HepG2 (cell line): ENCODE results near the gene RNF168. TPM values are rescaled to one million over a fixed set of nuclear protein-coding genes. Genes with fewer than 3 reads are reported as not detected.

Experiments used
- ELF3 ChIP-seq: IDR thresholded peaks from 2 replicates; pipeline ENCODE4 v1.6.1; 2016; ENCODE audit warnings: missing genetic modification reagents, missing compliant biosample characterization
- ERF ChIP-seq: IDR thresholded peaks from 2 replicates; pipeline ENCODE4 v1.6.1; 2018; ENCODE audit warnings: missing biosample characterization, missing genetic modification reagents
- FOXK1 ChIP-seq: sonication (generic); formaldehyde crosslinking; IDR thresholded peaks from 2 replicates; pipeline ENCODE4 v1.4.0; 2020; ENCODE audit warnings: low read depth, missing genetic modification reagents, borderline replicate concordance
- GATA4 ChIP-seq: sonication (generic); IDR thresholded peaks from 2 replicates; pipeline ENCODE4 v1.6.1; 2016; ENCODE audit warnings: antibody characterized with exemption, low read depth, borderline replicate concordance
- HNF4G ChIP-seq, 2 experiments: sonication (generic) in 1 of 2; formaldehyde crosslinking in 1 of 2; IDR thresholded peaks; 2 replicates each; pipeline versions ENCODE4 v1.4.0 to v1.6.1; 2011 to 2020; ENCODE audit warnings: borderline replicate concordance in 2 of 2, low read depth in 2 of 2, mild to moderate bottlenecking in 2 of 2, low read length in 1 of 2, missing genetic modification reagents in 1 of 2, moderate library complexity in 1 of 2
- KAT8 ChIP-seq: IDR thresholded peaks from 2 replicates; pipeline ENCODE4 v1.6.1; 2016; ENCODE audit warnings: missing genetic modification reagents, missing compliant biosample characterization
- MEF2D ChIP-seq: sonication (generic); formaldehyde crosslinking; IDR thresholded peaks from 2 replicates; pipeline ENCODE4 v1.5.1; 2020; ENCODE audit warnings: mild to moderate bottlenecking, missing genetic modification reagents
- RBM39 ChIP-seq: fragments of 200-400 bp; formaldehyde crosslinking; IDR thresholded peaks from one replicate; pipeline ENCODE4 v1.6.1; 2018; ENCODE audit warnings: antibody characterized with exemption, mild to moderate bottlenecking, low read depth, low read length; ENCODE audit not compliant: poor library complexity, severe bottlenecking
- SPEN ChIP-seq: sonication (generic); formaldehyde crosslinking; IDR thresholded peaks from 2 replicates; pipeline ENCODE4 v1.5.1; 2020; ENCODE audit warnings: low read depth, mild to moderate bottlenecking, missing genetic modification reagents
- ZBTB7A ChIP-seq: sonication (generic); formaldehyde crosslinking; IDR thresholded peaks from 2 replicates; pipeline ENCODE4 v1.8.0; 2022; ENCODE audit warnings: mild to moderate bottlenecking, missing genetic modification reagents
- ZNF446 ChIP-seq: sonication (generic); formaldehyde crosslinking; IDR thresholded peaks from 2 replicates; pipeline ENCODE4 v1.5.0; 2020; ENCODE audit warnings: mild to moderate bottlenecking, missing genetic modification reagents
- ZNF724P ChIP-seq: sonication (generic); formaldehyde crosslinking; IDR thresholded peaks from 2 replicates; pipeline ENCODE4 v1.8.0; 2022; ENCODE audit warnings: missing genetic modification reagents, borderline replicate concordance
- polyA plus RNA-seq, 8 experiments: library from polyadenylated mRNA; depleted of rRNA in 3 of 8; stranded (reverse) in 7 of 8; unstranded in 1 of 8; fragments of >200 nt; fragmentation: Illumina TruSeq in 4 of 8; extraction: Trizol in 4 of 8; gene quantifications; 2 replicates each; pipeline versions ENCODE4 v1.2.1 to v1.2.3, GENCODE V29; 2011 to 2016; ENCODE audit warnings: low read depth in 4 of 8, missing spikeins in 1 of 8, mixed read lengths in 1 of 8; ENCODE audit not compliant: insufficient read depth in 1 of 8
- total RNA-seq, 5 experiments: library from RNA; depleted of rRNA; stranded (reverse); fragments of >200 nt; fragmentation: Illumina TruSeq; extraction: Trizol; gene quantifications; 2 replicates each; pipeline ENCODE4 v1.2.3, GENCODE V29; 2016; ENCODE audit warnings: low read depth in 1 of 5
- TF ChIP-seq, protein P1 (sequence below): sonication (generic); formaldehyde crosslinking; IDR thresholded peaks from 2 replicates; pipeline ENCODE4 v1.4.0; 2020; ENCODE audit warnings: missing genetic modification reagents
- TF ChIP-seq, protein P2 (sequence below): sonication (generic); formaldehyde crosslinking; IDR thresholded peaks from 2 replicates; pipeline ENCODE4 v1.5.1; 2020; ENCODE audit warnings: missing genetic modification reagents, mild to moderate bottlenecking, borderline replicate concordance
- TF ChIP-seq, protein P3 (sequence below): IDR thresholded peaks from 2 replicates; pipeline ENCODE4 v1.6.1; 2016; ENCODE audit warnings: missing compliant biosample characterization, missing genetic modification reagents, borderline replicate concordance
- TF ChIP-seq, protein P4 (sequence below): sonication (generic); formaldehyde crosslinking; IDR thresholded peaks from 2 replicates; pipeline ENCODE4 v1.5.0; 2020; ENCODE audit warnings: mild to moderate bottlenecking, missing genetic modification reagents, borderline replicate concordance
- TF ChIP-seq, protein P5 (sequence below): sonication (generic); formaldehyde crosslinking; conservative IDR thresholded peaks from 2 replicates; pipeline ENCODE4 v1.4.0; 2020; ENCODE audit warnings: mild to moderate bottlenecking, missing genetic modification reagents, moderate library complexity

Gene RNF168
- total and polyA plus RNA-seq, 2 of the 13 experiments (the other 11 are each of a cell fraction or from before 2014, with no cell fraction given), result 3.7 to 22.9 TPM

DNA sequence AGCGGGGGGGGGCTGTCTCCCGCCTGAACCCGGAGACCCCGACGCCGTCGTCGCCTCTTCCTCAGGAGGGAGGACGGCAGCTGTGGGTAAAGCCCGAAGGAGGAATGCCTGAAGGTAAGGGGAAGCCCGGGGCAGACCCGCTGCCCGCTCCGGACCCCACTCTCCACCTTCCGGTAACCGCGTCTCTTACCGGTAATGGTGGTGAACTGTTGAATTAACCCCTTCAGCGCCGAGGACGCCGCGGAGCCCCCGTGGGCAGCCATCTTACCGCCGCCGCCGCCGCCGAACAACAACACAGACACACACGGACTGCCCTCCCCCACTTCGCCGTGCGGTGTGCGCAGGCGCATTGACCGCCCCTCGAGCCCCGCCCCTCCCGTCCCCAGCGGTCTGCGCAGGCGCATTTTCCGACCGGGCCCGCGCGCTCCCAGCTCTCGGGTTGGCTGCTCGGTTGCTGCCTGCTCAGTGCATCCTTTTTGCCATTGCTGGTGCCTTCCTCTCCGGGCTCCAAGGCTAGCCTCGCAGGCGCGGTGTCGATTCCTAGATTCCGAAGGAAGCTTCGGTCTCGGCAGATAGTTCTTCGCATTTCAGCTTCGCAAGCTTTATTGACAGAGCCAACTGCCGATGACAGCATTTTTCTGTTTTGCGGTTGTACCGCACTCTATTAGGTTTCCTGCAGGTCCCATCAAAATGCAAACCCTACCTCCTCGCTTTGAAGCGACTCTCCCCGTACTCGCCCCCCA is 71.3 kb downstream of the RNF168 start, which contains the start of gene UBXN7 (continued):
- TF ChIP-seq ZBTB7A (CRISPR knock-in tag) (0 out of 2 replicates have a peak, but pooled peaks have one; percentile 14), ELF3 (CRISPR knock-in tag) (peak; percentile 69; the same call in 1 of the 2 replicates), GATA4 (peak; percentile 63), ZNF724P (CRISPR knock-in tag) (0 out of 2 replicates have a peak, but pooled peaks have one; percentile 24), MEF2D (CRISPR knock-in tag) (no peak), HNF4G (IDR thresholded peaks at IDR 0.05; ENCODE audit: borderline replicate concordance, low read depth, low read length) (peak; percentile 30; the same call in 1 of the 2 replicates), HNF4G (CRISPR knock-in tag; IDR thresholded peaks at IDR 0.05; ENCODE audit: borderline replicate concordance, low read depth) (no peak), FOXK1 (CRISPR knock-in tag) (peak; percentile 92), SPEN (CRISPR knock-in tag) (peak; percentile 18; the same call in 1 of the 2 replicates), ERF (CRISPR knock-in tag) (peak; percentile 79), ZNF446 (CRISPR knock-in tag) (peak; percentile 79; the same call in 1 of the 2 replicates), RBM39 (peak; percentile 83), KAT8 (peak; percentile 49; the same call in 1 of the 2 replicates)
- TF ChIP-seq, protein P1, sequence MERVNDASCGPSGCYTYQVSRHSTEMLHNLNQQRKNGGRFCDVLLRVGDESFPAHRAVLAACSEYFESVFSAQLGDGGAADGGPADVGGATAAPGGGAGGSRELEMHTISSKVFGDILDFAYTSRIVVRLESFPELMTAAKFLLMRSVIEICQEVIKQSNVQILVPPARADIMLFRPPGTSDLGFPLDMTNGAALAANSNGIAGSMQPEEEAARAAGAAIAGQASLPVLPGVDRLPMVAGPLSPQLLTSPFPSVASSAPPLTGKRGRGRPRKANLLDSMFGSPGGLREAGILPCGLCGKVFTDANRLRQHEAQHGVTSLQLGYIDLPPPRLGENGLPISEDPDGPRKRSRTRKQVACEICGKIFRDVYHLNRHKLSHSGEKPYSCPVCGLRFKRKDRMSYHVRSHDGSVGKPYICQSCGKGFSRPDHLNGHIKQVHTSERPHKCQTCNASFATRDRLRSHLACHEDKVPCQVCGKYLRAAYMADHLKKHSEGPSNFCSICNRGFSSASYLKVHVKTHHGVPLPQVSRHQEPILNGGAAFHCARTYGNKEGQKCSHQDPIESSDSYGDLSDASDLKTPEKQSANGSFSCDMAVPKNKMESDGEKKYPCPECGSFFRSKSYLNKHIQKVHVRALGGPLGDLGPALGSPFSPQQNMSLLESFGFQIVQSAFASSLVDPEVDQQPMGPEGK (CRISPR knock-in tag), result peak; percentile 42
- TF ChIP-seq, protein P2, sequence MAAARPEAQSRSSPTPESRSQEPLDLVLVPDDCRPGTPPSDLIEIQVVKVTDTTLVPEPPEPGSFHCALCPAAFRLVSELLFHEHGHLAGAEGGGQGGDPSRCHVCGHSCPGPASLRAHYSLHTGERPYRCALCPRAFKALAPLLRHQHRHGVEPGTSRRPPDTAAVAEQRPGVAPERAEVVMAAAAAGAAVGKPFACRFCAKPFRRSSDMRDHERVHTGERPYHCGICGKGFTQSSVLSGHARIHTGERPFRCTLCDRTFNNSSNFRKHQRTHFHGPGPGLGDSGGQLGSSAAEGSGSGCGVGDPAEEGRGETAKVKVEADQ (CRISPR knock-in tag), result peak; percentile 17; the same call in 1 of the 2 replicates
- TF ChIP-seq, protein P3, sequence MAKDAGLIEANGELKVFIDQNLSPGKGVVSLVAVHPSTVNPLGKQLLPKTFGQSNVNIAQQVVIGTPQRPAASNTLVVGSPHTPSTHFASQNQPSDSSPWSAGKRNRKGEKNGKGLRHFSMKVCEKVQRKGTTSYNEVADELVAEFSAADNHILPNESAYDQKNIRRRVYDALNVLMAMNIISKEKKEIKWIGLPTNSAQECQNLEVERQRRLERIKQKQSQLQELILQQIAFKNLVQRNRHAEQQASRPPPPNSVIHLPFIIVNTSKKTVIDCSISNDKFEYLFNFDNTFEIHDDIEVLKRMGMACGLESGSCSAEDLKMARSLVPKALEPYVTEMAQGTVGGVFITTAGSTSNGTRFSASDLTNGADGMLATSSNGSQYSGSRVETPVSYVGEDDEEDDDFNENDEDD (CRISPR knock-in tag), result peak; percentile 54; the same call in 1 of the 2 replicates
- TF ChIP-seq, protein P4, sequence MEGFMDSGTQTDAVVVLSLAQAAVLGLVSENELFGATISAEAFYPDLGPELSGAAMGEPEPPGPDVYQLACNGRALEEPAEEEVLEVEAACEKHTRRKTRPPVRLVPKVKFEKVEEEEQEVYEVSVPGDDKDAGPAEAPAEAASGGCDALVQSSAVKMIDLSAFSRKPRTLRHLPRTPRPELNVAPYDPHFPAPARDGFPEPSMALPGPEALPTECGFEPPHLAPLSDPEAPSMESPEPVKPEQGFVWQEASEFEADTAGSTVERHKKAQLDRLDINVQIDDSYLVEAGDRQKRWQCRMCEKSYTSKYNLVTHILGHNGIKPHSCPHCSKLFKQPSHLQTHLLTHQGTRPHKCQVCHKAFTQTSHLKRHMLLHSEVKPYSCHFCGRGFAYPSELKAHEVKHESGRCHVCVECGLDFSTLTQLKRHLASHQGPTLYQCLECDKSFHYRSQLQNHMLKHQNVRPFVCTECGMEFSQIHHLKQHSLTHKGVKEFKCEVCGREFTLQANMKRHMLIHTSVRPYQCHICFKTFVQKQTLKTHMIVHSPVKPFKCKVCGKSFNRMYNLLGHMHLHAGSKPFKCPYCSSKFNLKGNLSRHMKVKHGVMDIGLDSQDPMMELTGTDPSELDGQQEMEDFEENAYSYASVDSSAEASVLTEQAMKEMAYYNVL (CRISPR knock-in tag), result peak; percentile 68; the same call in 1 of the 2 replicates
- TF ChIP-seq, protein P5, sequence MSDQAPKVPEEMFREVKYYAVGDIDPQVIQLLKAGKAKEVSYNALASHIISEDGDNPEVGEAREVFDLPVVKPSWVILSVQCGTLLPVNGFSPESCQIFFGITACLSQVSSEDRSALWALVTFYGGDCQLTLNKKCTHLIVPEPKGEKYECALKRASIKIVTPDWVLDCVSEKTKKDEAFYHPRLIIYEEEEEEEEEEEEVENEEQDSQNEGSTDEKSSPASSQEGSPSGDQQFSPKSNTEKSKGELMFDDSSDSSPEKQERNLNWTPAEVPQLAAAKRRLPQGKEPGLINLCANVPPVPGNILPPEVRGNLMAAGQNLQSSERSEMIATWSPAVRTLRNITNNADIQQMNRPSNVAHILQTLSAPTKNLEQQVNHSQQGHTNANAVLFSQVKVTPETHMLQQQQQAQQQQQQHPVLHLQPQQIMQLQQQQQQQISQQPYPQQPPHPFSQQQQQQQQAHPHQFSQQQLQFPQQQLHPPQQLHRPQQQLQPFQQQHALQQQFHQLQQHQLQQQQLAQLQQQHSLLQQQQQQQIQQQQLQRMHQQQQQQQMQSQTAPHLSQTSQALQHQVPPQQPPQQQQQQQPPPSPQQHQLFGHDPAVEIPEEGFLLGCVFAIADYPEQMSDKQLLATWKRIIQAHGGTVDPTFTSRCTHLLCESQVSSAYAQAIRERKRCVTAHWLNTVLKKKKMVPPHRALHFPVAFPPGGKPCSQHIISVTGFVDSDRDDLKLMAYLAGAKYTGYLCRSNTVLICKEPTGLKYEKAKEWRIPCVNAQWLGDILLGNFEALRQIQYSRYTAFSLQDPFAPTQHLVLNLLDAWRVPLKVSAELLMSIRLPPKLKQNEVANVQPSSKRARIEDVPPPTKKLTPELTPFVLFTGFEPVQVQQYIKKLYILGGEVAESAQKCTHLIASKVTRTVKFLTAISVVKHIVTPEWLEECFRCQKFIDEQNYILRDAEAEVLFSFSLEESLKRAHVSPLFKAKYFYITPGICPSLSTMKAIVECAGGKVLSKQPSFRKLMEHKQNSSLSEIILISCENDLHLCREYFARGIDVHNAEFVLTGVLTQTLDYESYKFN, result peak; percentile 14; the same call in 1 of the 2 replicates
